Activated naive CD8-positive, alpha-beta T cell treated with anti-CD3 and anti-CD28 coated beads, Interleukin-2, amount 50 U/mL, for 24 hours (primary cell): ENCODE results near the gene CCPG1.

Experiments
- ATAC-seq: fragments of 150-1000 bp; cut with Tn5 transposase; one replicate; pipeline ENCODE4 v1.10.0; 2021
- DNase-seq: peaks from one replicate; pipeline ENCODE4 v3.0.0; 2021
- H3K27ac Mint-ChIP-seq: one replicate; pipeline ENCODE4 v1.8.0; 2021; ENCODE audit warnings: mild to moderate bottlenecking, mixed read lengths
- H3K27me3 Mint-ChIP-seq: one replicate; pipeline ENCODE4 v1.8.0; 2021; ENCODE audit warnings: mixed read lengths
- H3K36me3 Mint-ChIP-seq: one replicate; pipeline ENCODE4 v1.8.0; 2021; ENCODE audit warnings: low read depth, mixed read lengths
- H3K4me1 Mint-ChIP-seq: one replicate; pipeline ENCODE4 v1.8.0; 2021; ENCODE audit warnings: mixed read lengths
- H3K4me3 Mint-ChIP-seq: one replicate; pipeline ENCODE4 v1.8.0; 2021; ENCODE audit warnings: mild to moderate bottlenecking, moderate library complexity, mixed read lengths
- H3K9me3 Mint-ChIP-seq: one replicate; pipeline ENCODE4 v1.8.0; 2021; ENCODE audit warnings: mixed read lengths

The CCPG1 gene

DNA sequence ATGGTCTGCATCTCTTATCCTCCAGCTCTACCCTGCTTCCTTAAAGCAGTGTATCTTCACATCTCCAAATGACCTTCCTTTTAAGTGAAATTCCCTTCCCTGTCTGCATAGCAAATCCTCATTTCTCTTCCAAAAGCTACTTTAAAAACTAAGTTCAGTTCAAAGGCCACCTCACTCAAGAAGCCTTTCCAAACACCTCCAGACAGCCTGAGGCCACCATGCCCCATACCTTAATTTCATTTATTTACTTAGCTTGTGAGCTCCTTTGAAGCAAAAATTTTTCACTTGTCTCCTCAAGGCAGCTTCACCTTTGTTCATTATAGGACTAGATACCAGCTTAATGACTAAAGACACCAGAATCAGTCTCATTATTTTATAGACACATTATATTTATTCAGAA is 49.7 kb downstream of the CCPG1 start:
- ATAC-seq: no peak

DNA sequence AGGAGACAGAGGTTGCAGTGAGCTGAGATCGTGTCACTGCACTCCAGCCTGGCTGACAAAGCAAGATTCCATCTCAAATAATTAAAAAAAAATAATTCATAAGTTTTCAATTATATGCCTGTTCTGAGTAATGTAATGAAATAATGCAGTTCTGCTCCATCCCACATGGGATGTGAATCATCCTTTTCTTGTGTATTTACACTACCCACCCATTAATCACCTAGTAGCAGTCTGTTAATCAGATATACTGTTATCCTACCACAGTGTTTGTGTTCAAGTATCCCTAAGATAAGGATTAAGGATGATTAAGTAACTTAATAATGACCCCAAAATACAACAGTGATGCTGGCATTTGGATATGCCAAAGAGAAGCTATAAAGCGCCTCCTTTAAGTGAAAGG is 50.4 kb downstream of the CCPG1 start:
- H3K27me3 Mint-ChIP-seq: no peaks in the 10 kb centered on the region
- no peak overlapping the region for H3K4me3 Mint-ChIP-seq
- DNase-seq (no peak), ATAC-seq (no peak)
- peaks cover 17% of the 10 kb centered on the region for H3K36me3 Mint-ChIP-seq
- no peak overlapping the region for H3K27ac Mint-ChIP-seq
- no peaks in the 10 kb centered on the region for H3K9me3 Mint-ChIP-seq
- H3K4me1 Mint-ChIP-seq: no peaks in the 10 kb centered on the region

More for the DNA sequence above, 49.7 kb downstream of the CCPG1 start:
- H3K9me3 Mint-ChIP-seq: no peaks in the 10 kb centered on the region
- no peak overlapping the region for H3K4me3 Mint-ChIP-seq
- no peaks in the 10 kb centered on the region for H3K27me3 Mint-ChIP-seq
- no peaks in the 10 kb centered on the region for H3K4me1 Mint-ChIP-seq
- H3K36me3 Mint-ChIP-seq: peaks cover 17% of the 10 kb centered on the region
- no peak for DNase-seq
- no peak overlapping the region for H3K27ac Mint-ChIP-seq

DNA sequence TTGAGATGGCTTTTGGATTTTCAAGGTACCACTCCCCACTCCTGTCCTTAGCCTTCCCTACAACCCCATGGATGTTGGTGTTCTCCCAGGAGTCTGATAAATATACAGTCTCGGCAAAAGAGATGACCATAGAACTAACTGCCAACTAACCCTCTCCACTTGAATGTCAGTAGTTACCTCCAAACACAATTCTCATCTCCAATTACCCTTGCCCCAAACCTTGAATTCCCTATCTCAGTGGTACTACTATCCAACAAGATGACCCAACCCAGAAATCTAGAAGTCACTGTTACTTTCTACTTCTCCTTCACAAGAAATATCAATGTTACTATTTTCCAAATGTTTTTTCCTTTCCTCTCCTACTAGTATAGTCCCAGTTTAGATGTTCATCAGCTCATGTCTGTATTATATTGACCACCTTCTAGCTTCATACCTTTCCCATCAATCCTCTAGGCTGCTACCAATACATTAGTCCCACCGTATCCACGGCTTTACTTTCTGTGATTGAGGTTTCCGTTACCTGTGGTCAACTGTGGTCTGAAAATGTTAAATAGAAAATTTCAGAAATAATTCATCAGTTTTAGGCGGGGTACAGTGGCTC is 51.1 kb downstream of the CCPG1 start:
- Mint-ChIP-seq H3K4me1 (no peaks in the 10 kb centered on the region), H3K27me3 (no peaks in the 10 kb centered on the region), H3K27ac (no peak overlapping the region), H3K9me3 (no peaks in the 10 kb centered on the region), H3K4me3 (no peak overlapping the region), H3K36me3 (peaks cover 17% of the 10 kb centered on the region)
- ATAC-seq (no peak), DNase-seq (no peak)

DNA sequence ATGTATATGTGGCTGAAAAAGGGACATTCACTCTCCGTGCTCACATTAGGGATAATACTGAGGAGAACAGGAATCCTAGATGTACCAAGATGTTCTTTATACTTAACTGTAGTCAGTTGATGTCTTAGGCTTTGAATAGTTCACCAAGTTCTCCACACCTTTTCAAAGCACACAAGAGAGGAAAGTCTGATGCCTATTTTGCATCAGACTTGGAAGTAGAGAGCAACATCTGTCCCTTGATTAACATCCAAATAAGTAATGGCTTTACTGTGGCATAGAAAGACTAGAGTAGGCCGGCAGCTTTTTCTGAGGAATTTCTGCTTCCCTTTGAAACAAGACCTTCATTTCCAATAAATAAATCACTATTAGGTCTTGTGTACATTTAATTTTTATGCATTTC is 55.1 kb downstream of the CCPG1 start:
- ATAC-seq (no peak), DNase-seq (no peak)
- Mint-ChIP-seq H3K4me3 (no peak overlapping the region), H3K9me3 (no peaks in the 10 kb centered on the region), H3K27me3 (no peaks in the 10 kb centered on the region), H3K4me1 (no peaks in the 10 kb centered on the region), H3K27ac (no peak overlapping the region), H3K36me3 (peaks cover 23% of the 10 kb centered on the region)

DNA sequence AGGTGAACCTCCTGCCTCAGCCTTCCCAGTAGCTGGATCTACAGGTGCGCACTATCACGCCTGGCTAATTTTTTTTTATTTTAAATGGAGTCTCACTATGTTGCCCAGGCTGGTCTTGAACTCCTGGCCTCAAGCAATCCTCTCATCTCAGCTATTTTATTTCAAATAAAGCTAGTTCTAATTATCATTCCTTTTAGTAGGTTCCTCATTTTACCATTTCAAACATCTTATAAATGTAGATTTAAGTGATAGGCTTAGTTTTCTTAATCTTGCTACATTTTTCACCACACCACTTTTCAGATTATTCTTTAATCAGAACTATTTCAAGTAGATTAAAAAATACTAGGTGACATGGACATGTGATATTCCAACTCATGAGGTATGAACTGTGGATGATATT is 58.9 kb downstream of the CCPG1 start:
- Mint-ChIP-seq H3K4me3 (no peak overlapping the region), H3K36me3 (peaks cover 26% of the 10 kb centered on the region), H3K9me3 (no peaks in the 10 kb centered on the region), H3K4me1 (no peaks in the 10 kb centered on the region), H3K27ac (no peak overlapping the region), H3K27me3 (no peaks in the 10 kb centered on the region)
- DNase-seq (no peak), ATAC-seq (no peak)

DNA sequence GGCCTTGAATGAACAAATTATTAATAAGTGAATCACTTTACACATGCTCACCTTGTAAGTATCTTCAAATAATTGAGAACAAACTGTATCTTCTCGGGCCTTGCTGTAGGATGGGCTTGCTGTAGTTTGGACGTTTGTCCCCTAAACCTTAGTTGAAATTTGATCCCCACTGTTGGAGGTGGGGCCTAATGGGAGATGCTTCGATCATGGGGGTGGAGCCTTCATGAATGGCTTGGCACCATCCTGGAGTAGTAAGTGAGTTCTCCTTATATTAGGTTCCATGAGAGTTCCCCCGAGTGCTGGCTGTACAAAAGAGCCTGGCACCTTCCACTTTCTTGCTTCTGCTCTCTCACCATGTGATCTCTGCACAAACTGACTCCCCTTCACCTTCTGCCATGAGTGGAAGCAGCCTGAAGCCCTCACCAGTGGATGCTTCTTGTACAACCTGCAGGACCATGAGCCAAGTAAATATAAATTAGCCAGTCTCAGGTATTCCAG is 59.8 kb downstream of the CCPG1 start:
- DNase-seq (no peak), ATAC-seq (no peak)
- Mint-ChIP-seq H3K9me3 (no peaks in the 10 kb centered on the region), H3K4me3 (no peak overlapping the region), H3K36me3 (peaks cover 33% of the 10 kb centered on the region), H3K27me3 (no peaks in the 10 kb centered on the region), H3K27ac (no peak overlapping the region), H3K4me1 (no peaks in the 10 kb centered on the region)

DNA sequence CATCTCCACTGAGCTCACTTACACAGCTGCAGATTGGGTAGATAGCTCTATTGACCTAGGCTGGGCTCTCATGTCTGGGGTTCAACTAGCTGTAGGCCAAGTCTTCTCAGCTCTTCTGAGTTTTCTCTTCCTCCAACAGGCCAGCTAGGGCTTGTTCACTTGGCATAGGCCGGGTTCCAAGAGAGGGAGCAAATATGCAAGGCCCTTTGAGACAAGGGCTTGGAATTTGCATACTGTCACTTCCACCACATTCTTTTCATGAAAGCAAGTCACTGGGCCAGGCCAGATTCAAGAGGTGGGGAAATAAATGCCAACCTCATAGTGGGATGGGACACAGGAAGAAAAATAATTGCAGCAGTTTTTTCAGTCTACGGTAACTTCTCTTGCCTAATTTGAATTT is 64.0 kb downstream of the CCPG1 start:
- ATAC-seq: no peak
- Mint-ChIP-seq H3K9me3 (no peaks in the 10 kb centered on the region), H3K27ac (peak overlapping the region; percentile 21), H3K27me3 (no peaks in the 10 kb centered on the region), H3K4me3 (no peak overlapping the region), H3K36me3 (peaks cover 34% of the 10 kb centered on the region), H3K4me1 (no peaks in the 10 kb centered on the region)
- no peak for DNase-seq

DNA sequence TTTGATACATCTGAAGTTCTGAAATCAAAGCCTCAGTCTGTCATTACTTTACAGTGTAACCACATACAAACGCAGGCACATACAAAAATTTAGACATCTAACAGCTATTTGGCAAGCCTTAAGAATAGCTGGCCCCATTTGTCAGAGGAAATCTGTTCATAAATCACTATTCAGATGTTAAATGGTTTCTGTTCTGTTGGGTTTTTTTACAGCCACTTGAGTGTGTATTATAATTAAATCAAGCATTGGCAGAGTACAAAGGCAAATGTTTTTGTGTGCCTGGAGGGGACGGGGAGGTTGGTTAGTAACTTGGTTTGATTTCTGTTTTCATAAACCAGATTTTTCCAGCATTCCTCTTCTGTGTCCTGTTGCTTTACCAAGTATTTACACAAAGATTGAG is 65.0 kb downstream of the CCPG1 start:
- H3K27ac Mint-ChIP-seq: peak overlapping the region; percentile 46
- H3K4me1 Mint-ChIP-seq: no peaks in the 10 kb centered on the region
- peaks cover 37% of the 10 kb centered on the region for H3K36me3 Mint-ChIP-seq
- DNase-seq: no peak
- no peaks in the 10 kb centered on the region for H3K9me3 Mint-ChIP-seq
- no peaks in the 10 kb centered on the region for H3K27me3 Mint-ChIP-seq
- no peak overlapping the region for H3K4me3 Mint-ChIP-seq
- no peak for ATAC-seq

DNA sequence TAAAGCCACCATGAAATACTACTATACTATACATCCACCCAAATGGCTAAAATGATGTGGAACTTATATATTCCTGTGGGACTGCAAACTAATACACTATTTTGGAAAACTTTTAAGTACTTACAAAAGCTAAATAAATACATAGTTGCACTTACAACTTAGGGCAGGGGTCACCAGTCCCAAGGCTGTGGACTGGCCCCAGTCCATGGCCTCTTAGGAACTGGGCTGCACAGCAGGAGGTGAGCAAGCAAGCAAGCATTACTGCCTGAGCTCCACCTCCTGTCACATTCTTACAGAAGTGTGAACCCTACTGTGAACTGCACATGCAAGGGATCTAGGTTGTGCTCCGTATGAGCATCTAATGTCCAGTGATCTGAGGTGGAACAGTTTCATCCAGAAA is 71.0 kb downstream of the CCPG1 start:
- ATAC-seq: no peak
- no peak for DNase-seq
- H3K36me3 Mint-ChIP-seq: peaks cover 22% of the 10 kb centered on the region
- H3K27ac Mint-ChIP-seq: no peak overlapping the region
- no peak overlapping the region for H3K4me3 Mint-ChIP-seq
- H3K27me3 Mint-ChIP-seq: no peaks in the 10 kb centered on the region
- no peaks in the 10 kb centered on the region for H3K4me1 Mint-ChIP-seq
- H3K9me3 Mint-ChIP-seq: no peaks in the 10 kb centered on the region

DNA sequence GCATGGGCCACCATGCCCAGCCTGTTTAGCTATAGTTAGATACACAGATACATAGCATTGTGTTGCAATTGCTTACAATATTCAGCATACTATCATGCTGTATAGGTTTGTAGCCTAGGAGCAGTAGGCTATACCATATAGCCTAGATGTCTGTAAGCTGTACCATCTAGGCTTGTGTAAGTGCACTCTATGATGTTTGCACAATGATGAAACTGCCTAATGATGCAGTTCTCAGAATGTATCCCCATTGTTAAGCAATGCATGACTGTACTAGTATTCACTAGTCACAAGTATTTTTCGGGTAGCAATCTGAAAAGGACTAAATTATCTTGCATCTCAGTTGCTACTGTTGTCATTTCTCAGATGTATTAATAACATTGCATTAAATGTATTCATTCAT is 73.2 kb downstream of the CCPG1 start:
- no peaks in the 10 kb centered on the region for H3K9me3 Mint-ChIP-seq
- no peak for DNase-seq
- H3K36me3 Mint-ChIP-seq: peaks cover 27% of the 10 kb centered on the region

DNA sequence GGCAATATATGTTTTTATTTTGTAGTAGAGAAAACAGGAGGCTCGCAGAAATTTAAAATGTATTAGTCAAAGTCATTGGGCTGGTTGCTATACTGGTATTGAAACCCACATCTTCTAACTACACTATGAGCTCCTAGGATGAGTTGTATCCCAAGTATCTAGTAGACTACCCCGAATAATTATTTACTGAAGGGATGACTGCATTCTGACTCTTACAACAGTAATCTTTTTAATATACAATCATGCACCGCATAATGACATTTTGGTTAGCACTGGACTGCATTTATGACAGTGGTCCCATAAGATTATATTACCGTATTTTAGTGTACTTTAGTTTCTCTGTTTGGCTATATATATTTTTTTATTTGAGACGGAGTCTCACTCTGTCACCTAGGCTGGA is 73.8 kb downstream of the CCPG1 start:
- Mint-ChIP-seq H3K36me3 (peaks cover 28% of the 10 kb centered on the region), H3K4me1 (no peaks in the 10 kb centered on the region), H3K9me3 (no peaks in the 10 kb centered on the region), H3K27ac (no peak overlapping the region), H3K27me3 (no peaks in the 10 kb centered on the region), H3K4me3 (no peak overlapping the region)
- DNase-seq (no peak), ATAC-seq (no peak)

More for the DNA sequence above, 73.2 kb downstream of the CCPG1 start:
- Mint-ChIP-seq H3K4me1 (no peaks in the 10 kb centered on the region), H3K4me3 (no peak overlapping the region), H3K27ac (no peak overlapping the region), H3K27me3 (no peaks in the 10 kb centered on the region)
- no peak for ATAC-seq

DNA sequence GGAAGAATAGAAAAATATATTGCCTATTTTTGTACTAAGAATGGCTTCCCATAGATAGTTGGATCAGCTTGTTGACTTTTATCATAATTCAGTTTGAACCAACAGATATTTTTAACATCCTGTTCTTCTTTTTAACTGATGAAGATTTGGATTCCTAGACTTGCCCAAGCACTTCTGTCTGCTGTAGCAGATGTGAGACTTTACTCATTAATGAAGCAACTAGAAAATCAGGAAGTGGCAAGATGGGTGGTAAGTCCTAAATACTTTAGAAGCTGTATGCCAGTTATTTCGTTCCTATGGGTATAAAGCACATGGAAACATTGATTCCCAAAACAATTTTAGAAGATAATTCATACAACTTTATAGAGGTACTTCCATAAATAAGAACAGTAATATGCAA is 80.8 kb downstream of the CCPG1 start:
- Mint-ChIP-seq H3K36me3 (peaks cover 21% of the 10 kb centered on the region), H3K4me3 (no peak overlapping the region), H3K27ac (no peak overlapping the region), H3K9me3 (no peaks in the 10 kb centered on the region), H3K27me3 (no peaks in the 10 kb centered on the region), H3K4me1 (peaks cover 11% of the 10 kb centered on the region)
- ATAC-seq (no peak), DNase-seq (no peak)

DNA sequence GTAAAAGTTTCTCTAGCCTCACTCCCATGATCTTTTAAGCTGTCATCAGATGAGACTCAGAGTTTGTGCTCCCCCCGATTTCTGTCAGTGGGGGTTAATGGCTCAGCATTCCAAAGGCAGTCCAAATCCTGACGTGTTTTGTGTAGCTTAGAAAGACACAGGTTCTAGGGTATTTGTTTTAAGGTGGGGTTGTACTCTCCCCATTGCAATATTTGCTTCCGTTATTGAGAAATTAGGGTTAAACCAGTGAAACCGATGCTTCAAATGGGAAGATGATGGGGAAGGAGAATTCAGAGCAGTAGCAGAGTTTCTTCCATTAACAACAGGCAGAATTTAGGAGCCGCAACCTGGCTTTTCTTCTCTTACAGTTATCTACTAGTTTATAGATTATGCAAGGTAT is 85.7 kb downstream of the CCPG1 start:
- DNase-seq (no peak), ATAC-seq (no peak)
- H3K4me3 Mint-ChIP-seq: no peak overlapping the region
- peaks cover 39% of the 10 kb centered on the region for H3K4me1 Mint-ChIP-seq
- H3K27me3 Mint-ChIP-seq: no peaks in the 10 kb centered on the region
- no peak overlapping the region for H3K27ac Mint-ChIP-seq
- no peaks in the 10 kb centered on the region for H3K9me3 Mint-ChIP-seq
- H3K36me3 Mint-ChIP-seq: peaks cover 18% of the 10 kb centered on the region

DNA sequence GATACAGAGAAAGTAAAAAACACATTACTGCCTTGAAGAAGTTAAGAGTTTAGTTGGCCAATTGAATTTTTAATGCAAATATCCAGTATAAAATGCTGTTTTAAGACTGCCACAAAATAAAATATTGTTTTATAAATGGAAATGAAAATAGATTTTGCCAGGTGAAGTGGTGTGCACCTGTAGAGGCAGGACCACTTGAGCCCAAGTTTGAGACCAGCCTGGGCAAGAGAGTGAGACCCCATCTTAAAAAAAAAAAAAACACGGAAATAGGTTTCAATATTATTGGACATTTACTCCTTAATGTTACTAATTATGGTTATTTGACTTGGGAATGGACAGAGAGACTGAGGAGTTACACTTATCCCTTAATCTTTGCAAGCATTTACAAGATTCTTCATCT is 87.2 kb downstream of the CCPG1 start:
- Mint-ChIP-seq H3K27me3 (no peaks in the 10 kb centered on the region), H3K4me1 (peaks cover 52% of the 10 kb centered on the region), H3K36me3 (peaks cover 21% of the 10 kb centered on the region), H3K9me3 (no peaks in the 10 kb centered on the region), H3K27ac (no peak overlapping the region), H3K4me3 (no peak overlapping the region)
- DNase-seq (no peak), ATAC-seq (no peak)

DNA sequence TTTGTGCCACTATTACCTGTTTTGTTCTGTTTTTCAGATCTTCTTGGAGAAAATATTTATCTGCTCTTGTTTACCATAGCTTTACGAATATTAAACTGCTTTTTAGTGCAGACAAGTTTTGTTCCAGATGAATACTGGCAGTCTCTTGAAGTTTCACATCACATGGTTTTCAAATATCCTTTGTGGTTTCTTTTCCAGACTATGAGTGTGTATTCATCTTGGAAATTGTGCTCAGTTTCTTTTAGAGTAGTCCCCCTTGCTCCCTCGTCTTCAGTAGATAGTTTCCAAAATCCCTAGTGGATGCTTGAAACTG is 88.0 kb downstream of the CCPG1 start:
- Mint-ChIP-seq H3K4me3 (peak overlapping the region; percentile 96), H3K36me3 (peaks cover 25% of the 10 kb centered on the region), H3K4me1 (peaks cover 59% of the 10 kb centered on the region), H3K9me3 (no peaks in the 10 kb centered on the region), H3K27ac (no peak overlapping the region), H3K27me3 (no peaks in the 10 kb centered on the region)
- ATAC-seq (no peak), DNase-seq (no peak)
